Ascending aorta (tissue), 2 donors: ENCODE data around the gene XKR7. TPM values are rescaled to one million over a fixed set of nuclear protein-coding genes. Genes with fewer than 3 reads are reported as not detected.

Experiments used
- DNase-seq, 2 donors: peaks; one replicate each; pipeline ENCODE4 v3.0.0-alpha.2; 2019; ENCODE audit warnings: low spot score in 2 of 2
- H3K27ac ChIP-seq, 2 donors: fragments of 200-600 bp; sonication (generic); one replicate each; pipeline ENCODE4 v1.5.1; 2016 to 2017; ENCODE audit warnings: mild to moderate bottlenecking in 1 of 2
- H3K27me3 ChIP-seq: fragments of 200-600 bp; sonication (generic); one replicate; pipeline ENCODE4 v1.5.1; 2017
- H3K36me3 ChIP-seq, 2 donors: fragments of 200-600 bp; sonication (generic); one replicate each; pipeline ENCODE4 v1.5.1; 2016
- H3K4me1 ChIP-seq, 2 donors: fragments of 200-600 bp; sonication (generic); one replicate each; pipeline ENCODE4 v1.5.1; 2016 to 2017; ENCODE audit warnings: mild to moderate bottlenecking in 1 of 2
- H3K4me3 ChIP-seq, 2 donors: fragments of 200-600 bp; sonication (generic); one replicate each; pipeline ENCODE4 v1.5.1; 2016 to 2017; ENCODE audit warnings: mild to moderate bottlenecking in 1 of 2
- H3K9me3 ChIP-seq, 2 donors: fragments of 200-600 bp; sonication (generic); one replicate each; pipeline ENCODE4 v1.5.1; 2016
- CTCF ChIP-seq, 3 experiments: fragments of 200-600 bp in 2 of 3; fragments of 450-650 bp in 1 of 3; sonication (generic) in 2 of 3; IDR thresholded peaks; one replicate each; pipeline ENCODE4 v1.5.1; 2016 to 2019; ENCODE audit warnings: antibody characterized with exemption in 3 of 3, mild to moderate bottlenecking in 1 of 3, moderate library complexity in 1 of 3
- intact Hi-C: fragments of 100-400 bp; cut with DNase I; formaldehyde crosslinking; loops from one replicate; pipeline ENCODE4 v1.15.1; 2023
- total RNA-seq: library from RNA; depleted of rRNA; stranded (reverse); fragments of >200 nt; gene quantifications from one replicate; pipeline ENCODE4 v1.1.0, GENCODE V29; 2016

The XKR7 gene
- total RNA-seq, 1 donor from 2014 or later, result not detected

- H3K27ac ChIP-seq, result no peak overlapping the region
- H3K4me3 ChIP-seq, result no peak overlapping the region
- intact Hi-C loops, result no loop called here
- DNase-seq, result no peak
- no peaks in the 10 kb centered on the region for H3K27me3 ChIP-seq
- TF ChIP-seq CTCF (IDR thresholded peaks at IDR 0.05), result no peak
- H3K36me3 ChIP-seq, result no peaks in the 10 kb centered on the region
- no peaks in the 10 kb centered on the region for H3K9me3 ChIP-seq
- no peaks in the 10 kb centered on the region for H3K4me1 ChIP-seq
These were observed 39.2 kb downstream of the XKR7 start for GRCh38 chr20:32006841-32007786.

GRCh38 chr20:32007787-32008616, 40.1 kb downstream of the XKR7 start:
- H3K27ac ChIP-seq, result no peak overlapping the region
- H3K27me3 ChIP-seq, result no peaks in the 10 kb centered on the region
- no peaks in the 10 kb centered on the region for H3K36me3 ChIP-seq
- no peak overlapping the region for H3K4me3 ChIP-seq
- DNase-seq, result peak in 1 of 2 donors; percentile 68
- no peaks in the 10 kb centered on the region for H3K9me3 ChIP-seq
- H3K4me1 ChIP-seq, result no peaks in the 10 kb centered on the region
- no peak for TF ChIP-seq CTCF (IDR thresholded peaks at IDR 0.05)
- intact Hi-C loops, result no loop called here

GRCh38 chr20:32009564-32009963, 41.6 kb downstream of the XKR7 start:
- Histone ChIP-seq H3K27ac (peak overlapping the region in 1 of 2 donors; percentile 12), H3K4me3 (no peak overlapping the region), H3K4me1 (no peaks in the 10 kb centered on the region), H3K27me3 (no peaks in the 10 kb centered on the region), H3K9me3 (no peaks in the 10 kb centered on the region), H3K36me3 (no peaks in the 10 kb centered on the region)
- intact Hi-C loops, result no loop called here
- TF ChIP-seq CTCF (IDR thresholded peaks at IDR 0.05), result no peak
- no peak for DNase-seq

GRCh38 chr20:32010101-32010500, 42.1 kb downstream of the XKR7 start, which contains the start of gene CCM2L:
TSS of gene CCM2L (plus strand) at chr20:32010438. CDS start at chr20:32010455, 17 bp downstream.
- H3K36me3 ChIP-seq, result no peaks in the 10 kb centered on the region
- H3K4me1 ChIP-seq, result no peaks in the 10 kb centered on the region
- peak within 1 kb of the TSS in 1 of 2 donors; percentile 12 for H3K27ac ChIP-seq
- peak within 1 kb of the TSS in 1 of 2 donors; percentile 16 for H3K4me3 ChIP-seq
- H3K9me3 ChIP-seq, result no peaks in the 10 kb centered on the region
- no peak for TF ChIP-seq CTCF (IDR thresholded peaks at IDR 0.05)
- intact Hi-C loops, result no loop called here
- H3K27me3 ChIP-seq, result no peaks in the 10 kb centered on the region
- DNase-seq, result no peak

- H3K27me3 ChIP-seq, result no peaks in the 10 kb centered on the region
- H3K9me3 ChIP-seq, result no peaks in the 10 kb centered on the region
- no peak overlapping the region for H3K27ac ChIP-seq
- DNase-seq, result no peak
- H3K4me3 ChIP-seq, result peak overlapping the region in 1 of 2 donors; percentile 16
- intact Hi-C loops, result no loop called here
- no peaks in the 10 kb centered on the region for H3K4me1 ChIP-seq
- H3K36me3 ChIP-seq, result no peaks in the 10 kb centered on the region
- TF ChIP-seq CTCF (IDR thresholded peaks at IDR 0.05), result no peak
These were observed 42.7 kb downstream of the XKR7 start for GRCh38 chr20:32010666-32011065.
